K562 treated with DMSO at 1 percent for 12 hours (cell line): ENCODE data around the gene DSPP. TPM values are rescaled to one million over a fixed set of nuclear protein-coding genes. Genes with fewer than 3 reads are reported as not detected.

Source experiments
- total RNA-seq: library from RNA; unstranded; fragments of 300-600 nt; gene quantifications from 2 replicates; pipeline ENCODE4 v1.2.3, GENCODE V29; 2022; ENCODE audit not compliant: insufficient read depth

The DSPP gene
- not detected in 2 replicates for total RNA-seq

DNA sequence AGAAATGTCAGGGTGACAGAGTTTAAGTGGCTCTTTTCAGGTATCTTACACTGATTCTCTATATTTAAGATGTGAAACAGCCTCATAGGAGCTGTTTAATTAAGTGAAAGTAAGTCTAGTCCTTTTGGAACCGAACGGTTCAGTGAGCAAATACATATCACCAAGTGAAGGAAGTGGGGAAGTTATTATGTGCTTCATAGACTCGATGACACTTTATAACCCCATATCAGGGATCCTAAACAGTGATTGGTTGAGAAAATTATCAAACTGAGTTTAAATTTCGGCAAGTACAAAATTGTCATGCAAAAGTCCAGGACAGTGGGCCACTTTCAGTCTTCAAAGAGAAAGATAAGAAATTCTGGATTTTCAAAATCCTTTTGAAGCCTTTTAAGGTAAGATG is at the start of gene DSPP:
Gene DSPP (plus strand): TSS at position 301 of the 400 bp plus-strand sequence. CDS start 2,380 bp downstream, outside the sequence.

DNA sequence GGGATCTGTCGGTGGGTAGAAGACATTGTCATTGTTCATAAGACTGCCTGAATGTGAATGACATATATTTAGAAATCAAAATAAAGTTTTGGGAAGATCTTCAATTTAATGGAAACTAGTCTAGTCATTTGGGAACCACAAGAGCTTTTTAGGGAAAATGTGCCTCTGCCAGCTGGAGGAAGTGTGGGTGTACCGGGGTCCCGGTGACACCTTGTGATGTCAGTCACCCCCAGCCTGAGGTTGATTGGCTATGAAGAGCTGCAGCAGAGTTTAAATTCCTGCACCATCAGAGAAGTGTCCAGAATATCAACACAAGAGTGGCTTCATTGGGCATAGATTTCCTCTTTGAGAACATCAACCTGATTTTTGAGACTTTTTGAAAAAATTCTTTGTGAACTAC is 41.7 kb downstream of the DSPP start, which contains the start of gene DMP1:
Gene DMP1 (plus strand): TSS at position 301 of the 400 bp plus-strand sequence. CDS start 6,213 bp downstream, outside the sequence.

Other genes with a start within 250 kb of the DSPP start
- gene HSD17B11, start 217.3 kb upstream of the DSPP start, total RNA-seq, result 47.8 and 85.2 TPM in 2 replicates
- gene NUDT9, start 186.0 kb upstream of the DSPP start, total RNA-seq, result 17.0 and 26.6 TPM in 2 replicates
- 0.64 and 1.0 TPM in 2 replicates for gene SPARCL1, start 79.2 kb upstream of the DSPP start, total RNA-seq
- gene DMP1, start 41.8 kb downstream of the DSPP start, total RNA-seq, result not detected in 2 replicates
- gene IBSP, start 191.0 kb downstream of the DSPP start, total RNA-seq, result not detected in 2 replicates
- not detected in 2 replicates for gene MEPE, start 224.4 kb downstream of the DSPP start, total RNA-seq